Measurements from ENCODE around the gene FAM234A.

FAM234A gene

GRCh38 chr16:283033-283805 lies 48.6 kb downstream of the FAM234A start, which contains the start of gene PDIA2:
TSS of gene PDIA2 (plus strand) at chr16:283164. CDS start at chr16:283170, 6 bp downstream.
- no peak for DNase-seq

DNA sequence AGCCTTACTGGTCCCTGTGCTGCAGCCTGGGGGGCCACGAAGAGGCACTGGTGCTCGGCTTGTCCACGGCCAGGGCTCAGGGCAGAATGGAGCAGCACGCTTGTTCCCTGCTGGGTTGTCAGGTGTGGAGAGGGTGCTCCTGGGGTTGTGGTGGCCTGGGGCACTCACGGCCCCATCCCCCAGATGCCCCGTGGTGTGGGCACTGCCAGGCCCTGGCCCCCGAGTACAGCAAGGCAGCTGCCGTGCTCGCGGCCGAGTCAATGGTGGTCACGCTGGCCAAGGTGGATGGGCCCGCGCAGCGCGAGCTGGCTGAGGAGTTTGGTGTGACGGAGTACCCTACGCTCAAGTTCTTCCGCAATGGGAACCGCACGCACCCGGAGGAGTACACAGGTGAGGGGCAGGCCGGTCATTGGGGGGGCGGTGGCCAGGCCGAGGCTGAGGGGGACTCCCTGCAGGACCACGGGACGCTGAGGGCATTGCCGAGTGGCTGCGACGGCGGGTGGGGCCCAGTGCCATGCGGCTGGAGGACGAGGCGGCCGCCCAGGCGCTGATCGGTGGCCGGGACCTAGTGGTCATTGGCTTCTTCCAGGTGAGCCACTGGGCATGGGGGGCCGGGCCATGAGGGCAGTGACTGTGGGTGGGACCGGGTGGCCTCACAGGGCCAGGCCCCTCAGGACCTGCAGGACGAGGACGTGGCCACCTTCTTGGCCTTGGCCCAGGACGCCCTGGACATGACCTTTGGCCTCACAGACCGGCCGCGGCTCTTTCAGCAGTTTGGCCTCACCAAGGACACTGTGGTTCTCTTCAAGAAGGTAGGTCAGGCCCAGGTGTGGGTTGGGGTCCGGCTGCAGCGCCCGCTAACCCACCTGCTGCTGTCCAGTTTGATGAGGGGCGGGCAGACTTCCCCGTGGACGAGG lies 49.8 kb downstream of the FAM234A start:
- DNase-seq = no peak

- DNase-seq = no peak
These were observed 50.8 kb downstream of the FAM234A start for GRCh38 chr16:285146-286055.

DNA sequence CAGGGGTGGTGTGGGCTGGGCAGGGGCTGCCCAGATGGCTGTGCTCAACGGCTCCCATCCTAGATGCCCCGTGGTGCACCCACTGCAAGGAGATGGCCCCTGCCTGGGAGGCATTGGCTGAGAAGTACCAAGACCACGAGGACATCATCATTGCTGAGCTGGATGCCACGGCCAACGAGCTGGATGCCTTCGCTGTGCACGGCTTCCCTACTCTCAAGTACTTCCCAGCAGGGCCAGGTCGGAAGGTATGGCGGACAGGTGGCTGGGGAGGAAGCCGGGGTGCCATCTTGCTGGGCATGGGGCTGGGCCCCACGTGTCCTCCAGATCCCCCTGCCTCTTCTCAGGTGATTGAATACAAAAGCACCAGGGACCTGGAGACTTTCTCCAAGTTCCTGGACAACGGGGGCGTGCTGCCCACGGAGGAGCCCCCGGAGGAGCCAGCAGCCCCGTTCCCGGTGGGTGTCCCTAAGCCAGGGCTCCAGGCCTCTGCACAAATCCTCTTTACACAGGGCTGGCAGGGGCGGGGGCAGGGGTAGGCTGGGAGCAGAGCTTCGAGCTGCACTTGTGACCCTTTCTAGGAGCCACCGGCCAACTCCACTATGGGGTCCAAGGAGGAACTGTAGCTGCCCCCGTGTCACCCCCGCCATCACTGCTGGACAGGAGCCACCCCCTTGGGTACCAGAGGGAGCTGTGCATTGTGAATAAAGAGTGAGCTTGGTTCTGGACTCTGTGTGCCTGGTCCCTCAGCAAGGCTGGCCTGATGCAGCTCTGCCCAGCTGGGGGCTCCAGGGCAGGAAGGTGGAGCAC lies 52.1 kb downstream of the FAM234A start:
- no peak for DNase-seq

DNA sequence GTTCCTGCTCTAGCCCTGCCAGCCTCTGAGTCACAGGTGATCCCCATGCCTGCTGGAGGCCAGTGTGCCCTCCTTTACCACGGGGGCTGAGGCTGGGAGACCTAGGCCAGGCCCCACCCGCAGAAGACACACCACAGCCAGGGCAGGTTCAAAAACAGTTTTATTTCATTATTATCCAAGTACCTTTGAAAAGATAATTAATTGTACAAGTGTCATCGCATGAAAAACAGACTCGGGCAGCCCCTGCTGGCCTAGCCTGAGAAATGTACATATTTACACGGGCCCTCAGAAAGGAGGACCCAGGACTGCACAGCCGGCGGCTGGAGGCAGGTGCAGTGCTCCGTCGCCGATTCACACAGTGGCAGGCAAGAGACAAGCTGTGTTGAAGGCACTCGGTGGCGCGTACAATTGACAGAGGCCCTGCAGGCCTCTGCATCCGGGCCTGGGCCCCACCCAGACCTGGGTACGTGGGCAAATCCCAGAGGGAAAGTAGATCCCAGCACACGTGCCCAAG lies 52.7 kb downstream of the FAM234A start:
- no peak for DNase-seq

- DNase-seq = no peak
These were observed 53.6 kb downstream of the FAM234A start for GRCh38 chr16:287981-288920.

- no peak for DNase-seq
These were observed 54.9 kb downstream of the FAM234A start for GRCh38 chr16:289395-289997.

- no peak for DNase-seq
These were observed 55.5 kb downstream of the FAM234A start for GRCh38 chr16:290015-290680.

DNA sequence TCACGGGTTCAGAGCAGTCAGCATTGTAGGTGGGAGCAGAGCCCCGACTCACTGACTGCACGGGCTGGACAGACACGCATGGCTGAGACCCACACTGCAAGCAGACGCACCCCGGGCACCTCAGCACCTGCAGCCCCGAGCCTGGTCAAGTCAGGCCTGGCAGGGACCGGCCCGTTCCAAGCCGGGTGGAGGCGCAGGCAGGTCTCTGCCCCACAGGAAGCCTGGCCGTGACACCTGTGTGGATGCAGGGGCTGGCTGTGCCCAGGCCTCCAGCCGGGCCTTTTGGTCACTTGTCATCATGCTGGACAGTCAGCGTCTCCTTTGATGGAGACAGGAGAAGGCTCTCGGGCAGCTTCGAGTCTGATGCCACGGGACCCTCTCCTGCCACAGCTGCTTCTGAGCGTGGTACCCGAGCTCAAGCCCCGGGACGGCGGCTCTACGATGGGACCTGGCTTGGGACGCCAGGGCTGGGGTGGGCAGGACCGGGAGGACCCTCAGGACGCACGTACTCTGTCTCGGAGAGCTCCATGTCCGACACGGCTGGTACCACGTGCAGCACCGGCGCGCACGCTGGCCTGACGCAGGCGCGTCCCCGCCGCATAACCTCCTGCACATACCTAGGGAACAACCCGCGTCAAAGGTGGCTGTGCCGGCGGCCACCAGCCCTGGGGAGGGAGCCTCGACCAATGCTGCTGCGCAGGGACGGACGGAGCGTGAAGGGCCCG lies 56.2 kb downstream of the FAM234A start:
- no peak for DNase-seq

DNA sequence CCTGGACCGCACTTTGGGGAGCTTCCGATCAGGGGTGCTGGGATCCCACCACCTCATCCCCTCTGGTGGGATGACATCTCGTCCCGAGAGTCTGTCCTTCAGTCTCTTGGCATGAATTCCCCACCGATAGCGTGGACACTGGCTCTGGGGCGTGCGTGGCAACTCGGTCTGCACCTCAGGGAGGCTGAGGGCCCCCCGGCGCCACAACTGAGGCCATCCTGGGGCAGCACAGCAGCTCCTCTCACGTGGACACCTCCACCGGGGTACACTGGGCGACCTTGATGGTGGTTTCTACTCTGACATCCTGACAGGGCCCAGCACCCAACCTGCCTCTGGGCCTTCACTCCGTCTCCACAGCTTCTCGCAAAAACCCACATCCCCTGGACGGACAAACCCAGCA lies 56.9 kb downstream of the FAM234A start:
- DNase-seq = no peak

DNA sequence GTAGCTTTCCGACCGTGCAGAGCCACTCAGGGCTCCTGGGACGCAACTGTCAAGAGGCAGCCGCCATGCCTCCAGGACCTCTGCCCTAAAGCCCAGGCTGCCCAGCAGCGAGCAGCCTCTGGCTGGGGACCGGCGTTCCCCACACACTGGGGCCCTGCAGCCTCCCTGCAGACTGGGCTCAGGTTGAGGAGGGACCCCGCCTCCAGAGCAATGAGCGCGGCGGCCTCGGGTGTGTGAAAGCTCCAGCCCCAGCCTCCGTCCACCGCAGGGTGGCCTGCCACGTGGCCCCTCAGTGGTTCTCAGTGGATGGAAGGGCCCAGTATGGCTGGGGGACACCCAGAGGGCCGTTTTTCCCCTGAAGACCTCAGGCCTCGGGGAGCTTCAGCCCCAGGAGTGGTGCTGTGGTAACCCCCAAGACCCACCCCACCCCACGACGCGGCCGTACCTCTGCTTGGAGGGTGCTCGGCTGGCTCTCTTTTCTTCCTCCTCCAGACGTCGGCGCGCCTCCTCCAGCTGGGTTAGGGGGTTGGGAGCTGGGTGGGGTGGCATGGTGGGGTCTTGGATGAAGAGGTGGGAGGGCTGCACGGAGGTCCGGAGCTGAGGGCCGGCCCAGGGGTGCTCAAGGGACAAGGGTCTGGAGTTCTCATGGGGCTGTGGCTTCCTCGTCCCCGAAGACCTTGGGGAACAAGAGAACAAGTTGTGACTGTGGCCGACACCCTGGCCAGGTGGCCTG lies 58.6 kb downstream of the FAM234A start:
- DNase-seq = no peak

- no peak for DNase-seq
These were observed 61.7 kb downstream of the FAM234A start for GRCh38 chr16:296276-296675.

- DNase-seq = no peak
These were observed 62.3 kb downstream of the FAM234A start for GRCh38 chr16:296806-297510.

GRCh38 chr16:297832-298231 lies 63.2 kb downstream of the FAM234A start:
- no peak for DNase-seq

DNA sequence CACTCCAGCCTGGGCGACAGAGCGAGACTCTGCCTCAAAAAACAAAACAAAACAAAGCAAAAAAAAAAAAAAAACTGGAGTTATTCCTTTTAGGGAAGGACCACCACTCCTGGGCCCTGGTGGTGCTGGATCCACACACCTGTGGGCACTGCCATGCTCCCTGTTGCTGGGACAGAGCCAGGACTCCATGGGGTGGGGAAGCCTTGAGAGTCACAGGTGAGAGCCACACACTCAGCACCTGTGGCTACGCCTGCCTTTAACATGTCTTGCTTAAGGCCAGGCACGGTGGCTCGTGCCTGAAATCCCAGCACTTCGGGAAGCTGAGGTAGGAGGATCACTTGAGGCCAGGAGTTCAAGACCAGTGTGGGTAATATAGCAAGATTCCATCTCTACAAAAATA lies 66.6 kb downstream of the FAM234A start:
- no peak for DNase-seq

DNA sequence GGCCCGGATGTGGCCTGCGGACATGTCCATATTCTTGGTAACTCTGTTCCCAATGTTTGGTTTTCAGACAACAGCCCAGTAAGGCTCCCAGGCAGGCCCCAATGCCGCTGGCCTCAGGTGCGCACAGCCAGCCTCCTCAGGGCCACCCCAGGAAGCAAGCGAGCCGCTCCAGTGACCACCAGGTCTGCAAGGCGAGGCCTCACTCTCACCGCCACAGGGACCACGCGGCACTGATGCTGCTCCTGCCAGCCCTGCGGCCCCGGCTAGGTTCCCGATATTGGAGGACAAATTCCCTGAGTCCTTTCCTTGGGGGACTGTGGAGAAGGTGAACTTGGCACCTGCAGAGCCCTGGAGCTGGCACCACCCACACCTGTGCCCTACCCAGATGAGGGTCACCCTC lies 67.3 kb downstream of the FAM234A start:
- no peak for DNase-seq

GRCh38 chr16:303760-304505 lies 69.3 kb downstream of the FAM234A start:
- no peak for DNase-seq

Measured in DMS79 treated with DMSO at 0.1 percent for 48 hours (cell line).